ENCODE results near the gene DGKE.

The DGKE gene

GRCh38 chr17:56833057-56833808 is 718 bp upstream of the DGKE start (continued):
- TF ChIP-seq ZBTB49 (tag by site-specific recombination; IDR thresholded peaks at IDR 0.05; ENCODE audit: low read depth) (no peak), ZNF785 (tag by site-specific recombination; IDR thresholded peaks at IDR 0.05) (no peak), ZNF433 (tag by site-specific recombination; IDR thresholded peaks at IDR 0.05; ENCODE audit: low read depth) (no peak), ZNF362 (tag by site-specific recombination; IDR thresholded peaks at IDR 0.05) (no peak), ZNF335 (tag by site-specific recombination; conservative IDR thresholded peaks at IDR 0.05) (peak; percentile 81), GLI2 (tag by site-specific recombination; IDR thresholded peaks at IDR 0.05; ENCODE audit: borderline replicate concordance, low read depth) (no peak), ZNF654 (tag by site-specific recombination; IDR thresholded peaks at IDR 0.05; ENCODE audit: low read depth) (no peak), ZNF639 (tag by site-specific recombination; IDR thresholded peaks at IDR 0.05) (no peak), ZNF112 (tag by site-specific recombination; IDR thresholded peaks at IDR 0.05) (no peak), ZNF513 (tag by site-specific recombination; IDR thresholded peaks at IDR 0.05) (no peak; the same call in 1 of the 2 replicates), ZNF530 (tag by site-specific recombination; IDR thresholded peaks at IDR 0.05; ENCODE audit: low read depth) (no peak), ZNF529 (tag by site-specific recombination; IDR thresholded peaks at IDR 0.05; ENCODE audit: insufficient replicate concordance) (no peak), ZNF518A (tag by site-specific recombination; conservative IDR thresholded peaks at IDR 0.05; ENCODE audit: low read depth) (no peak), ZFP3 (tag by site-specific recombination; IDR thresholded peaks at IDR 0.05; ENCODE audit: low read depth) (no peak), ZNF24 (tag by site-specific recombination; IDR thresholded peaks at IDR 0.05) (no peak), ZBTB17 (tag by site-specific recombination; IDR thresholded peaks at IDR 0.05) (0 out of 2 replicates have a peak, but pooled peaks have one; percentile 31), ZNF658 (tag by site-specific recombination; IDR thresholded peaks at IDR 0.05) (no peak), ZNF114 (tag by site-specific recombination; IDR thresholded peaks at IDR 0.05) (no peak), ZNF10 (tag by site-specific recombination; IDR thresholded peaks at IDR 0.05) (no peak), ZNF19 (tag by site-specific recombination; IDR thresholded peaks at IDR 0.05; ENCODE audit: low read depth) (no peak), ELK4 (IDR thresholded peaks at IDR 0.05; ENCODE audit: borderline replicate concordance, low read depth, low read length) (no peak), ZNF146 (tag by site-specific recombination; IDR thresholded peaks at IDR 0.05) (no peak), KLF1 (tag by site-specific recombination; IDR thresholded peaks at IDR 0.05) (no peak), ZEB2 (tag by site-specific recombination; IDR thresholded peaks at IDR 0.05) (peak; percentile 14; the same call in 1 of the 2 replicates), ZBTB20 (tag by site-specific recombination; IDR thresholded peaks at IDR 0.05) (peak; percentile 45; the same call in 1 of the 2 replicates), ZNF776 (tag by site-specific recombination; IDR thresholded peaks at IDR 0.05; ENCODE audit: borderline replicate concordance) (no peak), FEZF1 (tag by site-specific recombination; IDR thresholded peaks at IDR 0.05) (no peak), ZBTB8A (tag by site-specific recombination; IDR thresholded peaks at IDR 0.05) (peak; percentile 77)

Data from HEK293 (cell line).